ENCODE measurements around the gene ADCY5.

The ADCY5 gene

GRCh38 chr3:123296836-123297626, 151.9 kb downstream of the ADCY5 start:
- Histone ChIP-seq H3K27me3 (ENCODE audit: control insufficient read depth, insufficient read depth, low read length) (peaks cover 50% of the 10 kb centered on the region), H3K9me3 (replicated peaks; ENCODE audit: low read length) (no peaks in the 10 kb centered on the region), H3K36me3 (ENCODE audit: insufficient read depth, low read length) (no peaks in the 10 kb centered on the region), H3K9ac (ENCODE audit: low read depth, low read length) (no peak overlapping the region), H3K4me2 (ENCODE audit: low read length) (no peak overlapping the region), H3K4me3 (ENCODE audit: low read length) (no peak overlapping the region), H3K4me1 (ENCODE audit: control insufficient read depth, insufficient read depth, low read length) (no peaks in the 10 kb centered on the region)

- H3K36me3 ChIP-seq (ENCODE audit: insufficient read depth, low read length) = no peaks in the 10 kb centered on the region
- H3K4me3 ChIP-seq (ENCODE audit: low read length) = no peak overlapping the region
- no peak overlapping the region for H3K4me2 ChIP-seq (ENCODE audit: low read length)
- no peaks in the 10 kb centered on the region for H3K9me3 ChIP-seq (replicated peaks; ENCODE audit: low read length)
- H3K4me1 ChIP-seq (ENCODE audit: control insufficient read depth, insufficient read depth, low read length) = no peaks in the 10 kb centered on the region
- H3K9ac ChIP-seq (ENCODE audit: low read depth, low read length) = no peak overlapping the region
- peaks cover 50% of the 10 kb centered on the region for H3K27me3 ChIP-seq (ENCODE audit: control insufficient read depth, insufficient read depth, low read length)
Observed at GRCh38 chr3:123296261-123296660, 152.6 kb downstream of the ADCY5 start.

GRCh38 chr3:123295901-123296250, 153.0 kb downstream of the ADCY5 start:
- no peaks in the 10 kb centered on the region for H3K36me3 ChIP-seq (ENCODE audit: insufficient read depth, low read length)
- peaks cover 50% of the 10 kb centered on the region for H3K27me3 ChIP-seq (ENCODE audit: control insufficient read depth, insufficient read depth, low read length)
- no peak overlapping the region for H3K9ac ChIP-seq (ENCODE audit: low read depth, low read length)
- H3K9me3 ChIP-seq (replicated peaks; ENCODE audit: low read length) = no peaks in the 10 kb centered on the region
- H3K4me2 ChIP-seq (ENCODE audit: low read length) = no peak overlapping the region
- no peak overlapping the region for H3K4me3 ChIP-seq (ENCODE audit: low read length)
- H3K4me1 ChIP-seq (ENCODE audit: control insufficient read depth, insufficient read depth, low read length) = no peaks in the 10 kb centered on the region

GRCh38 chr3:123295171-123295900, 153.6 kb downstream of the ADCY5 start:
- no peaks in the 10 kb centered on the region for H3K4me1 ChIP-seq (ENCODE audit: control insufficient read depth, insufficient read depth, low read length)
- H3K4me2 ChIP-seq (ENCODE audit: low read length) = no peak overlapping the region
- H3K4me3 ChIP-seq (ENCODE audit: low read length) = no peak overlapping the region
- H3K9ac ChIP-seq (ENCODE audit: low read depth, low read length) = no peak overlapping the region
- H3K27me3 ChIP-seq (ENCODE audit: control insufficient read depth, insufficient read depth, low read length) = peaks cover 46% of the 10 kb centered on the region
- no peaks in the 10 kb centered on the region for H3K9me3 ChIP-seq (replicated peaks; ENCODE audit: low read length)
- H3K36me3 ChIP-seq (ENCODE audit: insufficient read depth, low read length) = no peaks in the 10 kb centered on the region

GRCh38 chr3:123294296-123294938, 154.5 kb downstream of the ADCY5 start:
- no peaks in the 10 kb centered on the region for H3K9me3 ChIP-seq (replicated peaks; ENCODE audit: low read length)
- no peaks in the 10 kb centered on the region for H3K36me3 ChIP-seq (ENCODE audit: insufficient read depth, low read length)
- H3K4me2 ChIP-seq (ENCODE audit: low read length) = no peak overlapping the region
- H3K4me1 ChIP-seq (ENCODE audit: control insufficient read depth, insufficient read depth, low read length) = no peaks in the 10 kb centered on the region
- H3K9ac ChIP-seq (ENCODE audit: low read depth, low read length) = no peak overlapping the region
- peaks cover 37% of the 10 kb centered on the region for H3K27me3 ChIP-seq (ENCODE audit: control insufficient read depth, insufficient read depth, low read length)
- H3K4me3 ChIP-seq (ENCODE audit: low read length) = no peak overlapping the region

GRCh38 chr3:123292321-123293310, 156.3 kb downstream of the ADCY5 start:
- H3K27me3 ChIP-seq (ENCODE audit: control insufficient read depth, insufficient read depth, low read length) = peaks cover 28% of the 10 kb centered on the region
- H3K36me3 ChIP-seq (ENCODE audit: insufficient read depth, low read length) = no peaks in the 10 kb centered on the region
- no peaks in the 10 kb centered on the region for H3K9me3 ChIP-seq (replicated peaks; ENCODE audit: low read length)
- H3K9ac ChIP-seq (ENCODE audit: low read depth, low read length) = no peak overlapping the region
- no peak overlapping the region for H3K4me2 ChIP-seq (ENCODE audit: low read length)
- H3K4me1 ChIP-seq (ENCODE audit: control insufficient read depth, insufficient read depth, low read length) = no peaks in the 10 kb centered on the region
- H3K4me3 ChIP-seq (ENCODE audit: low read length) = no peak overlapping the region

GRCh38 chr3:123291404-123291803, 157.5 kb downstream of the ADCY5 start:
- no peaks in the 10 kb centered on the region for H3K36me3 ChIP-seq (ENCODE audit: insufficient read depth, low read length)
- no peak overlapping the region for H3K9ac ChIP-seq (ENCODE audit: low read depth, low read length)

GRCh38 chr3:123290962-123291361, 157.9 kb downstream of the ADCY5 start:
- Histone ChIP-seq H3K9me3 (replicated peaks; ENCODE audit: low read length) (no peaks in the 10 kb centered on the region), H3K27me3 (ENCODE audit: control insufficient read depth, insufficient read depth, low read length) (peaks cover 19% of the 10 kb centered on the region), H3K4me2 (ENCODE audit: low read length) (no peak overlapping the region), H3K36me3 (ENCODE audit: insufficient read depth, low read length) (no peaks in the 10 kb centered on the region), H3K4me1 (ENCODE audit: control insufficient read depth, insufficient read depth, low read length) (no peaks in the 10 kb centered on the region), H3K4me3 (ENCODE audit: low read length) (no peak overlapping the region), H3K9ac (ENCODE audit: low read depth, low read length) (no peak overlapping the region)

More at GRCh38 chr3:123291404-123291803, 157.5 kb downstream of the ADCY5 start:
- Histone ChIP-seq H3K4me2 (ENCODE audit: low read length) (no peak overlapping the region), H3K27me3 (ENCODE audit: control insufficient read depth, insufficient read depth, low read length) (peaks cover 22% of the 10 kb centered on the region), H3K4me3 (ENCODE audit: low read length) (no peak overlapping the region), H3K9me3 (replicated peaks; ENCODE audit: low read length) (no peaks in the 10 kb centered on the region), H3K4me1 (ENCODE audit: control insufficient read depth, insufficient read depth, low read length) (no peaks in the 10 kb centered on the region)

- no peak overlapping the region for H3K4me3 ChIP-seq (ENCODE audit: low read length)
- peaks cover 13% of the 10 kb centered on the region for H3K27me3 ChIP-seq (ENCODE audit: control insufficient read depth, insufficient read depth, low read length)
Observed at GRCh38 chr3:123290107-123290930, 158.6 kb downstream of the ADCY5 start.

GRCh38 chr3:123289391-123290106, 159.3 kb downstream of the ADCY5 start:
- Histone ChIP-seq H3K4me1 (ENCODE audit: control insufficient read depth, insufficient read depth, low read length) (no peaks in the 10 kb centered on the region), H3K36me3 (ENCODE audit: insufficient read depth, low read length) (no peaks in the 10 kb centered on the region), H3K4me3 (ENCODE audit: low read length) (no peak overlapping the region), H3K27me3 (ENCODE audit: control insufficient read depth, insufficient read depth, low read length) (peaks cover 5% of the 10 kb centered on the region), H3K9me3 (replicated peaks; ENCODE audit: low read length) (no peaks in the 10 kb centered on the region), H3K9ac (ENCODE audit: low read depth, low read length) (no peak overlapping the region), H3K4me2 (ENCODE audit: low read length) (no peak overlapping the region)

More at GRCh38 chr3:123290107-123290930, 158.6 kb downstream of the ADCY5 start:
- Histone ChIP-seq H3K36me3 (ENCODE audit: insufficient read depth, low read length) (no peaks in the 10 kb centered on the region), H3K9me3 (replicated peaks; ENCODE audit: low read length) (no peaks in the 10 kb centered on the region), H3K4me1 (ENCODE audit: control insufficient read depth, insufficient read depth, low read length) (no peaks in the 10 kb centered on the region), H3K4me2 (ENCODE audit: low read length) (no peak overlapping the region), H3K9ac (ENCODE audit: low read depth, low read length) (no peak overlapping the region)
